Sigmoid colon (tissue), 7 donors: ENCODE measurements around the gene VANGL2. TPM values are rescaled to one million over a fixed set of nuclear protein-coding genes. Genes with fewer than 3 reads are reported as not detected.

ENCODE experiments used
- DNase-seq: peaks from one replicate; pipeline ENCODE4 v3.0.0-alpha.2; 2019
- H3K27ac ChIP-seq, 4 donors: fragments of 200-600 bp; sonication (generic); one replicate each; pipeline ENCODE4 v1.5.1; 2016 to 2019; ENCODE audit warnings: mild to moderate bottlenecking in 1 of 4
- H3K27me3 ChIP-seq, 3 donors: fragments of 200-600 bp; sonication (generic); one replicate each; pipeline ENCODE4 v1.5.1; 2019; ENCODE audit warnings: mild to moderate bottlenecking in 1 of 3
- H3K36me3 ChIP-seq, 4 donors: fragments of 200-600 bp; sonication (generic); one replicate each; pipeline ENCODE4 v1.5.1; 2016 to 2019
- H3K4me1 ChIP-seq, 4 donors: fragments of 200-600 bp; sonication (generic); one replicate each; pipeline ENCODE4 v1.5.1; 2017 to 2019
- H3K4me3 ChIP-seq, 4 donors: fragments of 200-600 bp; sonication (generic); one replicate each; pipeline ENCODE4 v1.5.1; 2017 to 2019; ENCODE audit warnings: mild to moderate bottlenecking in 2 of 4, moderate library complexity in 1 of 4
- H3K9me3 ChIP-seq, 4 donors: fragments of 200-600 bp in 3 of 4; sonication (generic) in 3 of 4; one replicate each; pipeline versions ENCODE4 v1.5.1 to v1.6.1; 2013 to 2019
- EP300 ChIP-seq, 4 donors: sonication (generic); formaldehyde crosslinking; IDR thresholded peaks; one replicate each; pipeline ENCODE4 v1.6.1; 2017; ENCODE audit warnings: antibody characterized with exemption in 4 of 4
- POLR2A ChIP-seq, 2 donors: fragments of 450-650 bp; IDR thresholded peaks; one replicate each; pipeline ENCODE4 v1.6.1; 2016; ENCODE audit warnings: antibody characterized with exemption in 2 of 2, mild to moderate bottlenecking in 2 of 2, moderate library complexity in 2 of 2
- POLR2AphosphoS5 ChIP-seq, 4 donors: sonication (generic); formaldehyde crosslinking; IDR thresholded peaks; one replicate each; pipeline ENCODE4 v1.6.1; 2017; ENCODE audit warnings: antibody characterized with exemption in 4 of 4
- WGBS, 2 donors: extraction: QIAGEN DNeasy Blood & Tissue Kit; methylation state at CpG; one replicate each; pipeline ENCODE4 v1.1.7; 2013; 5-methylcytosine and 5-hydroxymethylcytosine counted together
- intact Hi-C: fragments of 100-400 bp; cut with DNase I; formaldehyde crosslinking; loops from one replicate; pipeline ENCODE4 v1.15.1; 2023
- polyA plus RNA-seq, 3 donors: library from polyadenylated mRNA; stranded (reverse); fragments of 200-250 nt; gene quantifications; one replicate each; pipeline ENCODE4 v1.2.3, GENCODE V29; 2013
- total RNA-seq, 4 donors: library from RNA; depleted of rRNA; stranded (reverse); fragments of >200 nt; gene quantifications; one replicate each; pipeline ENCODE4 v1.1.0, GENCODE V29; 2016
- TF ChIP-seq, protein P1 (sequence below), 4 experiments: fragments of 450-650 bp in 3 of 4; fragments of 200-600 bp in 1 of 4; IDR thresholded peaks; one replicate each; pipeline ENCODE4 v1.5.1; 2016 to 2019; ENCODE audit warnings: antibody characterized with exemption in 4 of 4, mild to moderate bottlenecking in 3 of 4, moderate library complexity in 2 of 4
- donor health status: healthy with polysubstance abuse.
- donor health status: Bipolar disorder and iron deficiency.
- donor health status: healthy.

The VANGL2 gene
- total and polyA plus RNA-seq, 7 donors = 1.8 to 6.6 (median 3.4) TPM

DNA sequence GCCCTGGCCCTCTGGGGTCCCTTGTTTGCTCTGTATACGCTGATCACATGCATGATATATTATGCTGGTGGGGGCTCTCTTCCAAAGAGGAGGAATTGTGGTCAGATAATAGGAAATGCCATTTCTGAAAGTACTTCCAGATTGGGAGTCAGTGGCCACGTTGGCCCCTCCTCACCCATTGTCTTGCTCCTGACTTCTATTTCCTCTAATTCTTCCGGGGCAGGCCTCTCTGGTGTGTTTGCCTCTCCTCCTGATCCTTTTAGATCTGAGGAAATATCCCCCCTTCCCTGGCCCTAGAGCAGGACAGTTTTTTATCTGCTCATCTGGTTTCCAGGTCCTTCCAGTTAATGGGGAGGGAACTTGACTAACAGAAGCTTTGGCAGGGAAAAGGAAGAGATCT lies 2.9 kb downstream of the VANGL2 start:
- intact Hi-C loops = loop anchor here (5.0 kb wide), 1 partner anchor 61 kb away; the partner anchor contains the start of genes COPA and NCSTN
- no peaks in the 10 kb centered on the region for H3K36me3 ChIP-seq
- TF ChIP-seq POLR2A (IDR thresholded peaks at IDR 0.05) = no peak
- TF ChIP-seq EP300 (IDR thresholded peaks at IDR 0.05) = no peak
- TF ChIP-seq, protein P1, sequence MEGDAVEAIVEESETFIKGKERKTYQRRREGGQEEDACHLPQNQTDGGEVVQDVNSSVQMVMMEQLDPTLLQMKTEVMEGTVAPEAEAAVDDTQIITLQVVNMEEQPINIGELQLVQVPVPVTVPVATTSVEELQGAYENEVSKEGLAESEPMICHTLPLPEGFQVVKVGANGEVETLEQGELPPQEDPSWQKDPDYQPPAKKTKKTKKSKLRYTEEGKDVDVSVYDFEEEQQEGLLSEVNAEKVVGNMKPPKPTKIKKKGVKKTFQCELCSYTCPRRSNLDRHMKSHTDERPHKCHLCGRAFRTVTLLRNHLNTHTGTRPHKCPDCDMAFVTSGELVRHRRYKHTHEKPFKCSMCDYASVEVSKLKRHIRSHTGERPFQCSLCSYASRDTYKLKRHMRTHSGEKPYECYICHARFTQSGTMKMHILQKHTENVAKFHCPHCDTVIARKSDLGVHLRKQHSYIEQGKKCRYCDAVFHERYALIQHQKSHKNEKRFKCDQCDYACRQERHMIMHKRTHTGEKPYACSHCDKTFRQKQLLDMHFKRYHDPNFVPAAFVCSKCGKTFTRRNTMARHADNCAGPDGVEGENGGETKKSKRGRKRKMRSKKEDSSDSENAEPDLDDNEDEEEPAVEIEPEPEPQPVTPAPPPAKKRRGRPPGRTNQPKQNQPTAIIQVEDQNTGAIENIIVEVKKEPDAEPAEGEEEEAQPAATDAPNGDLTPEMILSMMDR (IDR thresholded peaks at IDR 0.05) = no peak
- TF ChIP-seq POLR2AphosphoS5 (IDR thresholded peaks at IDR 0.05) = no peak
- no peaks in the 10 kb centered on the region for H3K9me3 ChIP-seq
- H3K27me3 ChIP-seq = no peaks in the 10 kb centered on the region
- no peak overlapping the region for H3K4me3 ChIP-seq
- H3K4me1 ChIP-seq = peaks cover 0 to 28% (median 18%) of the 10 kb centered on the region in 4 donors
- DNase-seq = no peak
- H3K27ac ChIP-seq = no peak overlapping the region
- 71 to 78% methylated on average over 3 of the region's 3 CpGs for WGBS, 2 donors

DNA sequence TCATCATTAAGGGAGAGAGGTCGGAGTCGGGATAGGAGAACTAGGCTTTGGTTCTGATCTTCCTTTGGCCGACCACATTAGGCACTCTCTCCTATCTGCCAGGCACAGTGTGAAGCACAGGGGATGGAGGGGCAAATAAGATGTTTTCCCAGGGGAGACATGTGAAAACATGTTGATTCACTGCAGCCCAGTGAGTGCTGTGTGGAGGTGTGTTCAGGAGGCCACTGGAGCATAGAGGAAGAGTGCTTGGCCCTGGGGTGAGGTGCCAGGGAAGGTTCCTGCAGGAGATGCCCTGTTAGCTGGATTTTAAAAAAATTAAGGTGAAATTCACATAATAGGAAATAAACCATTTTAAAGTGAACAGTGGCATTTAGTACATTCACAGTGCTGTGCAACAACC lies 3.7 kb downstream of the VANGL2 start:
- H3K27ac ChIP-seq = no peak overlapping the region
- intact Hi-C loops = loop anchor here (5.0 kb wide), 1 partner anchor 62 kb away; the partner anchor contains the start of genes COPA and NCSTN
- H3K9me3 ChIP-seq = no peaks in the 10 kb centered on the region
- no peak overlapping the region for H3K4me3 ChIP-seq
- TF ChIP-seq EP300 (IDR thresholded peaks at IDR 0.05) (no peak), POLR2A (IDR thresholded peaks at IDR 0.05) (no peak), POLR2AphosphoS5 (IDR thresholded peaks at IDR 0.05) (no peak)
- TF ChIP-seq, protein P1 (IDR thresholded peaks at IDR 0.05) = no peak
- no peak for DNase-seq
- H3K36me3 ChIP-seq = no peaks in the 10 kb centered on the region
- WGBS, 2 donors = 90 to 95% methylated on average over 3 of the region's 3 CpGs
- H3K4me1 ChIP-seq = peaks cover 0 to 30% (median 20%) of the 10 kb centered on the region in 4 donors
- no peaks in the 10 kb centered on the region for H3K27me3 ChIP-seq

DNA sequence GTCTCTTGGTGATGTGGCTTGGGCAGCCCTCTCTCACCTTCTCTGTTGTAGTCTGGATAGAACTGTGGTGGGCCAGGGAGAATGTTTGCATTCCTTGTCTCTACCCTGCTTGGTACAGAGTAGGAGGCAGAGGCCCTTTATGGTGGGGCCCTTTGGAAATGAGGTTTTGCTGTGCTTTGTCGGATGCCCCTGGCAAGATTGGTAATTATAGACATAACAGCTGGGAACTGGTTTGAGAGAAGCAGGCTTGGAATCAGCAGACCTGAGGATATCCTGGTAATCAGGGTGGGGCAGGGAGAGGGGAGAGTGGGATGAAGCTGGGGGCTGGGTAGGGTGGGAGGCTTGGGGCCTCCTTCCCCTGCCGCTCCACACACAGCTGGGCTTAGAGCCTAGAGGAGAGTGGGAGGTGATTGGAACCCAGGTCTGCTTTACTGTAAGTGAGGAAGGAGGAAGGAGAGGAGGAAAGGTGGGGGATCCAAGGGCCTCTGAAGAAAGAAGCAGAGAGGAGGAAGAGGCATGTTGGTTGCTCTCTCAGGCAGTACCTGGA lies 5.0 kb downstream of the VANGL2 start:
- Histone ChIP-seq H3K27me3 (no peaks in the 10 kb centered on the region), H3K36me3 (no peaks in the 10 kb centered on the region), H3K4me3 (no peak overlapping the region), H3K27ac (no peak overlapping the region), H3K9me3 (no peaks in the 10 kb centered on the region), H3K4me1 (peaks cover 0 to 32% (median 26%) of the 10 kb centered on the region in 4 donors)
- no peak for DNase-seq
- intact Hi-C loops = no loop called here
- TF ChIP-seq POLR2AphosphoS5 (IDR thresholded peaks at IDR 0.05) (no peak), POLR2A (IDR thresholded peaks at IDR 0.05) (no peak), EP300 (IDR thresholded peaks at IDR 0.05) (no peak)
- TF ChIP-seq, protein P1 (IDR thresholded peaks at IDR 0.05) = no peak
- WGBS, 2 donors = 85 to 87% methylated on average over 2 of the region's 2 CpGs

DNA sequence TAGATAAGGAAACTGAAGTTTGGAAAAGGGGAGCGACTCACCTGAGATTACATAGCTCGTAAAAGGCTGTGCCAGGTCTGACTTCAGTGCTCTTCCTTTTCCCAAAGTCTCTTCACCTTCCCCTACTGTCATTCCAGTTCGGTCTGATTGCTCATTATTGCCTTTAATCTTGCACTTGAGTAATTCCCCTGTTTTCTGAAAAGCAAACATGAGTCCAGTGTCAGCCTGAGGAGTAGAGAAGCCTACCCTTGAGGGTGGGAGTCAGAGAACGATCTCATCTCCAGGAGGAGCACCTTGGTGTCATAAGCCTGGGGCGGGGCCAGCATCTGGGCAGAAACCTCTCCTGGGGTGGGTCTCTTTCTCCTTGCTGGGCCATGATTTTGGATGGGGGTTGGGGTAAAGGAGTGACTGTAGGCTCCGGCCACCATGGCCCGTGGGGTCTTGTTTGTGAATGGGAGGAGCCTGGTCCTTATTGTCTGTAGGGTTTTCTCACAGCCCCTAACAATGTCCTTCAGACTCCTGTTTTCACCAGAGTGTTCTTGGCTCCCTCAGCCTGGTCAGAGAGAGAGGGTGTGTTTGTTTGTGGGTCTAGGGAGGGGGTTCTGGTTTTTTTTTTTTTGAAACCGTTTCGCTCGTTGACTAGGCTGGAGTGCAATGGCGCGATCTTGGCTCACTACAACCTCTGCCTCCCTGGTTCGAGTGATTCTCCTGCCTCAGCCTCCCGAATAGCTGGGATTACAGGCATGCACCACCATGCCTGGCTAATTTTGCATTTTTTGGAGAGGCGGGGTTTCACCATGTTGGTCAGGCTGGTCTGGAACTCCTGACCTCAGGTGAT lies 6.0 kb downstream of the VANGL2 start:
- DNase-seq = no peak
- intact Hi-C loops = no loop called here
- Histone ChIP-seq H3K36me3 (no peaks in the 10 kb centered on the region), H3K4me1 (peaks cover 0 to 39% (median 29%) of the 10 kb centered on the region in 4 donors), H3K27me3 (no peaks in the 10 kb centered on the region), H3K9me3 (no peaks in the 10 kb centered on the region), H3K4me3 (no peak overlapping the region), H3K27ac (no peak overlapping the region)
- TF ChIP-seq, protein P1 (IDR thresholded peaks at IDR 0.05) = no peak
- TF ChIP-seq EP300 (IDR thresholded peaks at IDR 0.05) (no peak), POLR2A (IDR thresholded peaks at IDR 0.05) (no peak), POLR2AphosphoS5 (IDR thresholded peaks at IDR 0.05) (no peak)
- WGBS, 2 donors = 72 to 83% methylated on average over 15 of the region's 15 CpGs
